Measurements from ENCODE around the gene CARD10. TPM values are rescaled to one million over a fixed set of nuclear protein-coding genes. Genes with fewer than 3 reads are reported as not detected.

The CARD10 gene
- polyA plus RNA-seq, 1 experiment, result 5.8 TPM

DNA sequence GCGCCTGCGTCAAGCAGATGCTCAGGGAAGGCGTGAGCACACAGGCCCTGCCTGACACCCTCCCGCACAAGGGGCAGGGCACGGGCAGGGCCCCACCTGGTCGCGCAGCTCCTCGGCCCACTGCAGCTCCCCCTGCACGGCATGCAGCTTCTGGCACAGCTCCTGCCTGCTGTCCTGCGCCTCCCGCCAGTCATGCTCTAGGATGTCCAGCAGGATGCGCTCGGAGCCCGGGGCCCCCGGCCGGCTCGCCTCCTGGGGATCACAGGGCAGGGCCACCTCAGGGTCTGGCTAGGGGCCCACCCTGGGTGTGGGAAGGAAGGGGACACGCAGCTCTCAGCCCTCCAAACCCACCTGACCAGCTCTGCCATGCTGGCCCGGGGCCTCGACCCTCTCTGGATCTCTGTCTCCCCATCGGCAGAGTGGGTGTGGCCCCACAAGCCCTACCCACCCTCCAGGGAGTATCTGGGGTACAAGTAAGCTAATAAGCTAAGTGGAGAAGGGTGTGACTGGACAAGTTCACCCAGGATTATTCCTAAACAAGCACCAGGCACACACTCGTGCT, 10.7 kb downstream of the CARD10 start:
- POLR2A ChIA-PET, result interaction anchor here (0.6 kb wide), 1 partner anchor 12 kb away, joined by 3 read pairs; no protein-coding TSS in a partner anchor
- Histone ChIP-seq H3K4me3 (ENCODE audit: low read depth, low read length) (no peak overlapping the region), H3K9me3 (ENCODE audit: control insufficient read depth, insufficient read depth, low read length) (no peaks in the 10 kb centered on the region; the same call in 1 of the 2 replicates), H3K27ac (ENCODE audit: low read depth, low read length) (no peak overlapping the region), H3K27me3 (ENCODE audit: control insufficient read depth, insufficient read depth, low read length) (no peaks in the 10 kb centered on the region)
- no peak for DNase-seq (ENCODE audit: low read depth, low spot score)
- CTCF ChIA-PET, result no interaction called here
- TF ChIP-seq, protein P1, sequence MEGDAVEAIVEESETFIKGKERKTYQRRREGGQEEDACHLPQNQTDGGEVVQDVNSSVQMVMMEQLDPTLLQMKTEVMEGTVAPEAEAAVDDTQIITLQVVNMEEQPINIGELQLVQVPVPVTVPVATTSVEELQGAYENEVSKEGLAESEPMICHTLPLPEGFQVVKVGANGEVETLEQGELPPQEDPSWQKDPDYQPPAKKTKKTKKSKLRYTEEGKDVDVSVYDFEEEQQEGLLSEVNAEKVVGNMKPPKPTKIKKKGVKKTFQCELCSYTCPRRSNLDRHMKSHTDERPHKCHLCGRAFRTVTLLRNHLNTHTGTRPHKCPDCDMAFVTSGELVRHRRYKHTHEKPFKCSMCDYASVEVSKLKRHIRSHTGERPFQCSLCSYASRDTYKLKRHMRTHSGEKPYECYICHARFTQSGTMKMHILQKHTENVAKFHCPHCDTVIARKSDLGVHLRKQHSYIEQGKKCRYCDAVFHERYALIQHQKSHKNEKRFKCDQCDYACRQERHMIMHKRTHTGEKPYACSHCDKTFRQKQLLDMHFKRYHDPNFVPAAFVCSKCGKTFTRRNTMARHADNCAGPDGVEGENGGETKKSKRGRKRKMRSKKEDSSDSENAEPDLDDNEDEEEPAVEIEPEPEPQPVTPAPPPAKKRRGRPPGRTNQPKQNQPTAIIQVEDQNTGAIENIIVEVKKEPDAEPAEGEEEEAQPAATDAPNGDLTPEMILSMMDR (IDR thresholded peaks at IDR 0.05; ENCODE audit: low read depth, low read length), result no peak

DNA sequence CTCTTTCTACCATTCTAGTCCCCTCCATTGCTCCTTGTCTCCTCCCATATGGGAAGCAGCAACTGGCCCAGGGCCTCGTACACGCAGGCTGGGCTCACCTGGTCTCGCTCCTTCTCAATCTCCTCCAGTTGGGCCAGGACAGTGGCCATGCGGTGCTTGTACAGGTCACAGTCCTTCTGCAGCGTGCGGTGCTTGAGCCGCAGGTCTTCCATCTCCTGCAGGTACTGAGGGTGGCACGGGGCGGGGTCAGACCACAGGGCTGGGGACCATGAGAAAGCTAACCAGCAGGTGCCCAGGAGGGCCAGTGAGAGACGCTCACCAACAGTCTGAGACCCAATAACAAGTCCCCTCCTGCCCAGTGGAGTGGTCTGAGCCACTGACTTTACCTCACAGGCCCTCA, 11.5 kb downstream of the CARD10 start:
- Histone ChIP-seq H3K9me3 (ENCODE audit: control insufficient read depth, insufficient read depth, low read length) (no peaks in the 10 kb centered on the region; the same call in 1 of the 2 replicates), H3K27me3 (ENCODE audit: control insufficient read depth, insufficient read depth, low read length) (no peaks in the 10 kb centered on the region), H3K4me3 (ENCODE audit: low read depth, low read length) (no peak overlapping the region), H3K27ac (ENCODE audit: low read depth, low read length) (no peak overlapping the region)
- no peak for DNase-seq (ENCODE audit: low read depth, low spot score)
- TF ChIP-seq, protein P1 (IDR thresholded peaks at IDR 0.05; ENCODE audit: low read depth, low read length), result no peak
- CTCF ChIA-PET, result no interaction called here
- POLR2A ChIA-PET, result no interaction called here

DNA sequence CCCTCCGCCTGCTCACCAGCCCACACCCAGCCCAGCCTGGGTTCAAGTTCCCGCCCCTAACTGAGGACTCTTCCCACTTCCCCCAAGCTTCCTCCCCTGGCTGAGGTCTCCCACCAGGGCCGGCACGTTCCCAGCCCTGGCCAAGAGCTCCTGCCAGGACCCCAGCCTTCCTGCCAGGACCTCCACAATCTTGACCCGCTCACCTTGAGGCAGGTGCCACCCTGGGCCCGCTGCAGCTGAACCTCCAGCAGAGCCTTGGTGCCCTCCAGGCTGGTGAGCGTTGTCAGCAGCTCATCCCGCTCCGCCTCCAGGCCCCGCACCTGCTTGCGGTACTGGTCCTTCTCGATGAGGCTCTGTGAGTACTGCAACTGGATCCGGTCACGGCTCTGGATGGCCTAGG, 13.2 kb downstream of the CARD10 start:
- no peak for DNase-seq (ENCODE audit: low read depth, low spot score)
- no peaks in the 10 kb centered on the region; the same call in 1 of the 2 replicates for H3K9me3 ChIP-seq (ENCODE audit: control insufficient read depth, insufficient read depth, low read length)
- ChIA-PET POLR2A (interaction anchor here (0.7 kb wide), 1 partner anchor 19 kb away, joined by 7 read pairs; no protein-coding TSS in a partner anchor), CTCF (interaction anchor here (0.5 to 1.6 kb wide), 5 partner anchors 11 to 460 kb away, joined by 3 to 4 read pairs (median 3); no protein-coding TSS in a partner anchor)
- no peak overlapping the region for H3K27ac ChIP-seq (ENCODE audit: low read depth, low read length)
- H3K4me3 ChIP-seq (ENCODE audit: low read depth, low read length), result no peak overlapping the region
- H3K27me3 ChIP-seq (ENCODE audit: control insufficient read depth, insufficient read depth, low read length), result no peaks in the 10 kb centered on the region
- TF ChIP-seq, protein P1 (IDR thresholded peaks at IDR 0.05; ENCODE audit: low read depth, low read length), result no peak

DNA sequence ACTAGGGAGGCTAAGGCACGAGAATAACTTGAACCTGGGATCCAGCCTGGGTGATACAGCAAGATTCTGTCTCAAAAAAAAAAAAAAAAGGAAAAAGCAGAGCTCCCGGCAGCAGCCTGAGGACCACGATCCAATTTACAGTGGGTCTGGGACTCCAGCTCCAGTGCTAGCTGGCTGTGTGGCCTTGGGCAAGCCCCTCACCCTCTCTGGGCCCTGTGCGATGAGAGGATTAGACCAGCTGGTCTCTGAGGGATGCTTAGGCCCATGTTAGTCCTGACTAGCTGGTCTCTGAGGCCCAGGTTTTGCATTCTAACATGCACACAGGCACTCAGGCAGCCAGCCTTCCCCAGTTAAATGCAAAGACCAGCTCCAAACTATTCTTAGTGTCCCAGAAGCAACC, 13.7 kb downstream of the CARD10 start:
- no peak for DNase-seq (ENCODE audit: low read depth, low spot score)
- CTCF ChIA-PET, result interaction anchor here (0.5 to 1.1 kb wide), 3 partner anchors 12 to 460 kb away, joined by 3 read pairs; no protein-coding TSS in a partner anchor
- Histone ChIP-seq H3K27me3 (ENCODE audit: control insufficient read depth, insufficient read depth, low read length) (no peaks in the 10 kb centered on the region), H3K9me3 (ENCODE audit: control insufficient read depth, insufficient read depth, low read length) (no peaks in the 10 kb centered on the region; the same call in 1 of the 2 replicates), H3K4me3 (ENCODE audit: low read depth, low read length) (no peak overlapping the region), H3K27ac (ENCODE audit: low read depth, low read length) (no peak overlapping the region)
- TF ChIP-seq, protein P1 (IDR thresholded peaks at IDR 0.05; ENCODE audit: low read depth, low read length), result no peak
- POLR2A ChIA-PET, result interaction anchor here (0.7 kb wide), 1 partner anchor 20 kb away, joined by 7 read pairs; no protein-coding TSS in a partner anchor

DNA sequence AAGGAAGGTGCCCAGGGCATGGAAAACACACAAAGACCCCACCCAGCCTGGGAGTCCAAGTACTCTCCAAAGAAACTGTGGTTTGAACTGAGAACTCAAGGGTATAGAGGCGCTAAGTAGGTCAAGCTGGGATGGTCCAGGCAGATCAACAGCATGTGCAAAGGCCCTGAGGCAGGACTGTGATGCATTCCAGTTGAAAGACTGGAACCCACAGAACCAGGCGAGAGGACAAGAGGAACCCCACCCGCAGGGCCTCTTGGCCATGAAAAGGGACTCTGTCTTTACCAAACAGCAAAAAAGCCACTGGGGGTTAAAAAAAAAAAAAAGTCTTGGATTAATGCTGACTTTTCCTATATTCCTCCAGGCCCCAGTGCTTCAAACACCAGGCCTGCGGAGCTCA, 14.3 kb downstream of the CARD10 start:
- TF ChIP-seq, protein P1 (IDR thresholded peaks at IDR 0.05; ENCODE audit: low read depth, low read length), result no peak
- Histone ChIP-seq H3K27me3 (ENCODE audit: control insufficient read depth, insufficient read depth, low read length) (no peaks in the 10 kb centered on the region), H3K4me3 (ENCODE audit: low read depth, low read length) (no peak overlapping the region), H3K27ac (ENCODE audit: low read depth, low read length) (no peak overlapping the region), H3K9me3 (ENCODE audit: control insufficient read depth, insufficient read depth, low read length) (no peaks in the 10 kb centered on the region; the same call in 1 of the 2 replicates)
- DNase-seq (ENCODE audit: low read depth, low spot score), result no peak
- POLR2A ChIA-PET, result no interaction called here
- CTCF ChIA-PET, result interaction anchor here (1.1 kb wide), 1 partner anchor 87 kb away, joined by 3 read pairs; no protein-coding TSS in a partner anchor

All from AG04450 (cell line).